ENCODE measurements around the gene RAMACL.
"Not testable (repeated sequence)": the region's sequence is repeated elsewhere in the genome, so short reads cannot be mapped to it uniquely, and the experiment has no call there.

RAMACL gene

DNA sequence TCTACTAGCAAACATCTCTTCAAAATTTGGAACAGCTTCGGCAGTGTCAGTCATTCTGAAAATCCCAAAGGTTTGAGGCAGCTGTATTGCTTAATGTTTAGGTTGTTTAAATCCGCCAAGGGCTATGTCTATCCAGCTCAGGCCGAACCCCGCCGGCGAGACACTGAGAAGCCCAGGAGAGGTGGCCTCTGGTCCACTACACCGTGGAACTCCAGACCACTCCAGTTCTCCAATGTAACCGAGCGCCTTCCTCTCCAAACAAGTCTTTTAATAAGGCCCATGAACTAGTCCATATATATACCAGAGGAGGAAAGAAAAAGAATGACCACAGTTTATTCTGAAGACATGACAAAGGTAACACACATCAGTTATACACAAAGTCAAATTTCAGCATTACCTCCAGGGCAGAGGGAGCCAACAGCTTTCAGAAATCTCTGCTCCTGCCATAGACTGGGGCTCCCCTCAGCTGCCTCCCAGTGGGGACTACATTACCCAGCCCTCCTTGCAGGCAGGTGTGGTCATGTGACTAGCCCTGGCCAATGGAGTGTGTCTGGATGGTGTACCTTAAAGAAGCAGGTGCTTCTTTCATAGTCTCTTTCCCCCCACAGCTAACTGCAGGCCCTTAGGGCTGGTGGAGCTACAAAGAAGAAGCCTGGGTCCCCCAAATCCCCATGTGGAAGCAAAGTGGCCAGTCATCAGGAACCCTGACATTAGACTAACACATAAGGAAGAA lies at the start of gene RAMACL:
TSS of gene RAMACL (minus strand) at position 255 of the 733 bp plus-strand sequence. CDS start at position 54, 201 bp downstream.
- DNase-seq: no peak

GRCh38 chr6:166635013-166635970 lies 48.8 kb upstream of the RAMACL start:
- no peak for DNase-seq

DNA sequence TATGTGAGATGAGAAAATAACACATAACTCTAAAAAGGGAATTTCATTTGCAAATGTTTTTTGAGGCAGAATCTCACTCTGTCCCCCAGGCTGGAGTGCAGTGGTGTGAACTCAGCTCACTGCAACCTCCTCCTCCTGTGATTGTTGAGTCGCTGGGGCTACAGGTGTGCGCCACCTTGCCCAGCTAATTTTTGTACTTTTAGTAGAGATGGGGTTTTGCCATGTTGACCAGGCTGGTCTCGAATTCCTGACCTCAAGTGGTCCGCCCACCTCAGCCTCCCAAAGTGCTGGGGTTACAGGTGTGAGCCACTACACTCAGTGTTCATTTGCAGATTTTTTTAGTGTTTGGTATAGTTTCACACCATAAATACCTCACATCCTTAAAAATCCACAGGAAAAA lies 48.1 kb upstream of the RAMACL start:
- DNase-seq: not testable (repeated sequence)

DNA sequence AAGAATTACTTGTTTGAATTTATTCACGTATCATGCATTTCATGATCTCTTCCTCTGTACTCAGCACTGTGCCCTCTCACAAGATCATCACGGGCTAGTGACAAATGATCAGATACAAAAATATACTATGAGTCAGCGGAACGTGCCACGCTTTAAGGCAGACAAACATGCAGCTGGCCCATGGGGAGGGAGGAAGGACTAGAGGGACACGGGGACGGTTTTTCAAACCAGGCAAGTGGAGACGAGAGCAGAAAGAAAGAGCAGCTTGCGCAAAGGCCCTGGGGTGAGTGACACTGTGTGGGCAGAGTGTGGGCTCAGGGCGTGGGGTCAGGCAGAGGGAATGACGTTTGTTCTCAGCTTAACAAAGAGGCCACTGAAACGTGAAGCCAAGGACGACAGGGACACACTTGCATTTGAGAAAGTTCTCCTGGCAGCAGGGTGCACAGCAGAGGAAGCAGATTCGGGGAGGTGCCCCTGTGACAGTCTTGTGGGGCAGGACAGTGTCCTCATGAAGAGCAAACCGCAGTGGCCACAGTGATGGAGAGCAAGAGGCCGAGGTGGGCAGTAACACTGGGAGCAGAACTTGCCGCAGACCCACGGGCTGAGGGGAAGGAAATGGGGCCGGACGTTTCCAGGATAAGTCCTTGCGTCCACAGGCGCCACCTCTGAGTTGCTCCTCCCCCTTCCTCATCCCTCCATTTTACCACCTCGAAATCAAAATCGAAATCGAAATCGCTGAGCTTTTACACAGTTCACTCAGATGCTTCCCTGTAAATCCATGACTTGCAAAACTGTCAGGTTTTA lies 47.5 kb upstream of the RAMACL start:
- DNase-seq: no peak

- no peak for DNase-seq
These were observed 46.3 kb upstream of the RAMACL start for GRCh38 chr6:166632731-166633130.

DNA sequence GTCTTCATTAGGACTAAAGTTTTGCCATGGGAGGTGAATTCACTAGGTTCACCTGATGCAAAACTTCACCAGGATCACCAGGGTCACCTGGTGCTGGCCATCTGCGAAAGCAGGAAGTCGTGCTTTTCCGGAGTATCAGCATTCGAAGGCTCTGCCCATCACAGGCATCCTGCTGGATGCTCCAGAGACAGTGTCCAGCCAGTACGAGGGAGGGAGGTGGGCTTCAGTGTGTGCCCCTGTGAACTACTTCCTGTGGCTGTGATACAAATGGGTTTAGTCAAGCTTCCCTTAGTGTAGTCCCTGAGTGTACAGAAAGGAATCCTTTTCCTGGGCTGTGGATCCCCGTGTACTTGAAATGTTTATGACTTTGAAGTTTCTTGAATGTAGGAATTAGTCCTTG lies 44.0 kb upstream of the RAMACL start:
- DNase-seq: no peak

DNA sequence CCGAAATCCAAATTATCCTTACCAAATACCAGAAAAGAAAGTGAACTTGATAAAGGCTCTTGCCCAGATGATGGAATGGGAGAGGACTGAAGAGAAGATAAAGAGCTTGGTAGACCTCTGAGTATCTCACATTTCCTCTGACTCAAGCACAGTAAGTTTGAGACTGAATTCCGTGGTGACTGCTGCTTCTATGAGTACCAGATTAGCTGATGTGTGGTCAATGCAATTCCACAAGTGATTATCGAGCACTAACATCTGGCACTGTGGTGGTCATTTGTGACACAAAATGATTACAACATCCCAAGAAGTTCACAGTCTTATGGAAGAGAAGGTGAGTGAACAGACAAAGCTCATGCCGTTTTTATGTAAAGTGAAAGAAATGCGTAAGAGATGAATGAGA lies 43.1 kb upstream of the RAMACL start:
- no peak for DNase-seq

DNA sequence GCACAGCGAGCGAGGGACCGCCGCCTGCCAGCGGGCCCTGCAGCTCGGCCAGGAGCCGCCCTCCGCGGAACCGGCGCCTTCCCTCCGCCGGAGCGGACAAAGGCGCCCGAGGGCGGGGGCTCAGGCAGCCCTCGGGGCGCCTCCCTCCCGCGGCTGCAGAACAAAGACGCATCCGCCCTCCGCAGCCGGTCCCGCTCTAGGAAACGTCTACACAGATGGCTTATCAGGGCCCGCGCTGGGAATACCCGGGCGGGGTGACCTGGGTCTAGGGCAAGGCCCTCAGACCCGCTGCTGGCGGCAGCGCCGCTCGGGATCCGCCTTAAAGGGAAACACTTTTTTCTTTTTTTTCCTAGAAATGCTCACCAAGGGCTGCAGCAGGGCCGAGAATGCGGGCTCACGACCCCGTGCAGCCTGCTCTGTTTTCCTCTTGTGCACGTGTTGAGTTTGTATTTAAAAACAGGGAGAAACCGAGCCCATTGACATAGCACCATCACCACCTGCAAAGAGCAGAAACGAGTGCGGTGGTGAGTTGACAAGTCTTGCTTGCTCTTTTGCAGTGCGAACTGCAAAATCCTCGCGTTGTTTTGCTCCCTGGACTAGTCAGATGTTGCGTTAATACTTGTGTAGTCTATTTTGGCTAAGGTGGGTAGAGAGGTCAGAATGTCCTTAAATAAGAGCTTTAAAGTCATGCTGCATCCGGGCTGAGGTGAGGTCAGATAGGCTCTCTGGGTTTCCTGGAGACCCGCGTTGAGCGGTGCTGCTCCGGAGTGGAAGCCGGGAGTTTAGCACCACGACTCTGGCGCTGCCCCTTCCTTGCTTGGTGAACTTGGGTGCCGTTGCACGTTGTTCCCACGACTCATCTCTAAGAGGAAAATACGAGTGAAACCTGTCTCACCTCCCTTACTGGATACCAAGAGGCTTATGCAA lies 41.7 kb upstream of the RAMACL start:
- DNase-seq: peak; percentile 83

- DNase-seq: peak; percentile 100
These were observed 40.8 kb upstream of the RAMACL start, which contains the start of gene RPS6KA2 for GRCh38 chr6:166627033-166627874. Gene RPS6KA2 (minus strand): TSS chr6:166627251. CDS start chr6:166627019, 232 bp downstream.

GRCh38 chr6:166626177-166627032 lies 39.9 kb upstream of the RAMACL start:
- DNase-seq: peak; percentile 76

DNA sequence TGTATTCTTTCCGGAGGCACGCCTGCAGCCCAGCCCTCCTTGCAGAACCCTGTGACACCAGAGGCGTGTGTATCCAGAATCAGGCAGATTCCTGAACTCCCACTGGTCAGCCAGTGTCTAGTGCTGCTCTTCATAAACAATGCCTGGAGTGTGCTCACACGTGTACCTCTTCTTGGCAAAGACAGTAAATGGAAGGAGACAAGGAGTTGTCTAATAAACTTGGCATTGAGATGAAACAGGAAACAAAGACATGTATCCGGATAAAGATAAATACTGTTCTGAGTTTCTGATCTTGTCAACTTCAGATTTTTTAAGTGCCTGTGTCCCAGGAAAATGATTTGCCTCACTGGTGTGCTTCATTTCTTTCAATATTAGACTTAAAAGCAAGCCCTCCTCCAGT lies 38.9 kb upstream of the RAMACL start:
- DNase-seq: no peak

GRCh38 chr6:166624275-166624674 lies 37.8 kb upstream of the RAMACL start:
- no peak for DNase-seq

GRCh38 chr6:166623318-166623717 lies 36.8 kb upstream of the RAMACL start:
- DNase-seq: no peak

DNA sequence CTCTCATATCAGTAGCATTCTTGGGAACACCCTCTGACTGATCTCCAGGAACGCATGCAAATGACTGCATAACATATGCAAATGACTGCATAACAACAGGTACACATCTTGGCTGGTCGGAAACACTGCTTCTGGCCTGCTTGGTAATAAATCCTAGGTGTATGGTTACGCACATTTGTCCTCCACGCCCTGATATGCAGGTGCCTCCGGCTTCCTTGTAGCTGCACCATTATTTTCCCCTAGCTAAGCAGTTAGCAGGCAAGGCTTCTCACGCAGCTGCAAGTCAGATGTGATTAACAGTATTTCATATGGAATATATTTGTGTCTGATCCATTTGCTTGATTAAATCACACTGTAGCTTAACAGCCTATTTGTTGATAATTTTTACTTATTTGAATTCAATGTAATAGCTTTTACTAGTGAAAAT lies 34.6 kb upstream of the RAMACL start:
- no peak for DNase-seq

- DNase-seq: no peak
These were observed 34.1 kb upstream of the RAMACL start for GRCh38 chr6:166620478-166621113.

- no peak for DNase-seq
These were observed 33.4 kb upstream of the RAMACL start for GRCh38 chr6:166619912-166620311.

GRCh38 chr6:166618866-166619761 lies 32.6 kb upstream of the RAMACL start:
- no peak for DNase-seq

- no peak for DNase-seq
These were observed 31.8 kb upstream of the RAMACL start for GRCh38 chr6:166618251-166618650.
